ENCODE data around the gene GUCA2B. TPM values are rescaled to one million over a fixed set of nuclear protein-coding genes. Genes with fewer than 3 reads are reported as not detected.

Gene GUCA2B
- total and polyA plus RNA-seq, 2 of the 4 experiments (the other 2 are of a cell fraction) = not detected

DNA sequence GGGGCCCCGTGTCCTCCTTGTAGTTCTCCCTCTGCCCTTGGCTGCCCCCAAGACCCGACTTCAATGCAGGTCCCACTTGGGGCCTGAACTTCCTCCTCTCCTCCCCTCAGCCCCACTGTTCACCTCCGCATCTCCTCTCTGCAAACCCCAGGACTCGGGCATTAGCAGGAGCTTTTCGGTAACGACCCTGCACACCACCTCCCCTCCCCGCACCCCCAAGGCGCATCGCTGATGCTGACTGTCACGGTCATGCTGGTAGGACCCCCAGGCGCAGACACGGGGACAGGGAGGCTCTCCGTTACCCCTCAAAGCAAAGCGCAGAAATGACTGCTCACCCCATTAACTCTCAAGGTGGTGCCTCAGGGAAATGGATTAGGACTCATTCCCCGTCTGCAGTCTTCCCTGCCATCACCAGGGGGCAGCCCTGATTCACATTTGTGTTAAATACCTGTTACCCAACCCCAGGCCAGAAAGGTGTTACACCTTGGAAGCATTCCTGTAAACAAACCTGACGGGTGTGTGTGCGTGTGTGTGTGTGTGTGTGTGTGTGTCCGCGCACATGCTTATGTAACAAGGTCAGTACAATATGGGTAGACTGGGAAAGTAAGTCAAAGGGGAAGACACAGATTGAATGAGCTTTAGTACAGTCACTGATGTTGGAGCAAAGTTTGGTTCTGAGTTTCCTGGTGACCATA, 6.4 kb upstream of the GUCA2B start:
- H3K36me3 ChIP-seq (ENCODE audit: control insufficient read depth, insufficient read depth, low read length) = no peaks in the 10 kb centered on the region
- peak overlapping the region; percentile 8 for H2AK9ac ChIP-seq (replicated peaks; ENCODE audit: low read depth, low read length, poor library complexity)
- no peak overlapping the region for H3K14ac ChIP-seq (replicated peaks; ENCODE audit: low read depth, low read length)
- in situ Hi-C loops (cut with MboI; ENCODE audit: low sequenced_read_pairs) = loop anchor here (10.0 kb wide), 1 partner anchor 572 kb away; no protein-coding TSS in a partner anchor
- no peak overlapping the region for H2BK15ac ChIP-seq (ENCODE audit: low read depth, low read length)
- ChIA-PET CTCF (interaction anchor here (0.6 to 1.9 kb wide), 2 partner anchors 9 to 464 kb away, joined by 4 to 7 read pairs; no protein-coding TSS in a partner anchor), POLR2A (ENCODE audit: unreplicated experiment) (no interaction called here)
- no peak overlapping the region for H4K8ac ChIP-seq (ENCODE audit: low read depth in 2 of 2, low read length in 2 of 2)
- 15% methylated on average over 12 of the region's 19 CpGs; no CpG with 5 or more reads in 1 of the 2 experiments for WGBS, 2 experiments (ENCODE audit: extremely low coverage in 2 of 2, insufficient read length in 1 of 2)
- no peak overlapping the region for H4K5ac ChIP-seq (ENCODE audit: low read depth, low read length)
- H2AK5ac ChIP-seq (ENCODE audit: low read depth, low read length) = no peak overlapping the region
- H2BK120ac ChIP-seq (ENCODE audit: low read depth, low read length) = no peak overlapping the region
- no peak overlapping the region for H3K4me3 ChIP-seq (ENCODE audit: insufficient read depth, low read depth, low read length)
- H3K9me1 ChIP-seq (ENCODE audit: insufficient read depth, low read length) = no peaks in the 10 kb centered on the region; the same call in 1 of the 2 replicates
- dilution Hi-C loops (cut with HindIII; ENCODE audit: low sequenced_read_pairs, unreplicated experiment) = no loop called here
- no peak overlapping the region for H3K56ac ChIP-seq (ENCODE audit: extremely low read depth, insufficient read depth, low read length)
- DNase-seq (peak; percentile 45), ATAC-seq (ENCODE audit: low read depth) (peak; percentile 90)
- H4K20me1 ChIP-seq (ENCODE audit: insufficient read depth, low read length) = no peaks in the 10 kb centered on the region
- no peaks in the 10 kb centered on the region for H3K79me1 ChIP-seq (ENCODE audit: low read depth in 1 of 2, low read length in 2 of 2)
- H4K91ac ChIP-seq (ENCODE audit: insufficient read depth, low read depth, low read length) = no peak overlapping the region
- no peak overlapping the region for H2BK5ac ChIP-seq (ENCODE audit: low read depth, low read length, poor library complexity, severe bottlenecking)
- peaks cover 56% of the 10 kb centered on the region for H3K27me3 ChIP-seq (ENCODE audit: control insufficient read depth, insufficient read depth, low read length)
- H3K4me2 ChIP-seq (ENCODE audit: low read depth, low read length) = no peak overlapping the region
- peak overlapping the region; percentile 10 for H2AFZ ChIP-seq (replicated peaks; ENCODE audit: low read length, poor library complexity)
- H3K9ac ChIP-seq (ENCODE audit: low read depth, low read length) = no peak overlapping the region
- H3K18ac ChIP-seq (ENCODE audit: low read depth, low read length) = no peak overlapping the region
- H3K27ac ChIP-seq (ENCODE audit: insufficient read depth, low read length) = no peak overlapping the region
- no TSS peak for BruUV-seq (replicated peaks)
- intact Hi-C loops (cut with micrococcal nuclease) = loop anchor here (1.0 to 10.0 kb wide), 8 partner anchors 188 to 611 kb away; partner anchors contain the start of genes CCDC30, PPIH and YBX1
- H2BK20ac ChIP-seq (ENCODE audit: low read depth, low read length) = no peak overlapping the region
- H3K4ac ChIP-seq (ENCODE audit: low read depth, low read length) = no peak overlapping the region
- no peaks in the 10 kb centered on the region for H3K4me1 ChIP-seq (ENCODE audit: control insufficient read depth, insufficient read depth, low read length)
- peak; percentile 49; the same call in 1 of the 2 replicates for TF ChIP-seq CEBPB (IDR thresholded peaks at IDR 0.05; ENCODE audit: low read depth, low read length)
- peak; percentile 71 for TF ChIP-seq SMC3 (IDR thresholded peaks at IDR 0.05; ENCODE audit: low read depth, low read length)
- no peak for TF ChIP-seq FOS (IDR thresholded peaks at IDR 0.05; ENCODE audit: low read depth, low read length)
- TF ChIP-seq, protein P1, sequence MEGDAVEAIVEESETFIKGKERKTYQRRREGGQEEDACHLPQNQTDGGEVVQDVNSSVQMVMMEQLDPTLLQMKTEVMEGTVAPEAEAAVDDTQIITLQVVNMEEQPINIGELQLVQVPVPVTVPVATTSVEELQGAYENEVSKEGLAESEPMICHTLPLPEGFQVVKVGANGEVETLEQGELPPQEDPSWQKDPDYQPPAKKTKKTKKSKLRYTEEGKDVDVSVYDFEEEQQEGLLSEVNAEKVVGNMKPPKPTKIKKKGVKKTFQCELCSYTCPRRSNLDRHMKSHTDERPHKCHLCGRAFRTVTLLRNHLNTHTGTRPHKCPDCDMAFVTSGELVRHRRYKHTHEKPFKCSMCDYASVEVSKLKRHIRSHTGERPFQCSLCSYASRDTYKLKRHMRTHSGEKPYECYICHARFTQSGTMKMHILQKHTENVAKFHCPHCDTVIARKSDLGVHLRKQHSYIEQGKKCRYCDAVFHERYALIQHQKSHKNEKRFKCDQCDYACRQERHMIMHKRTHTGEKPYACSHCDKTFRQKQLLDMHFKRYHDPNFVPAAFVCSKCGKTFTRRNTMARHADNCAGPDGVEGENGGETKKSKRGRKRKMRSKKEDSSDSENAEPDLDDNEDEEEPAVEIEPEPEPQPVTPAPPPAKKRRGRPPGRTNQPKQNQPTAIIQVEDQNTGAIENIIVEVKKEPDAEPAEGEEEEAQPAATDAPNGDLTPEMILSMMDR (conservative IDR thresholded peaks at IDR 0.05; ENCODE audit: low read depth, low read length) = peak; percentile 83
- TF ChIP-seq RAD21 (IDR thresholded peaks at IDR 0.05; ENCODE audit: low read length) = peak; percentile 89
- H3K9me3 ChIP-seq (ENCODE audit: control insufficient read depth, insufficient read depth, low read length) = no peaks in the 10 kb centered on the region
- no peak overlapping the region for H3K23ac ChIP-seq (ENCODE audit: low read depth, low read length)

Measured in IMR-90 (cell line).